Measurements from ENCODE around the gene DNAJC15. TPM values are rescaled to one million over a fixed set of nuclear protein-coding genes. Genes with fewer than 3 reads are reported as not detected.

The DNAJC15 gene
- total and polyA plus RNA-seq, 2 donors (not counting 3 experiments of a cell fraction or from before 2014, with no cell fraction given) = 21.8 to 40.8 TPM

GRCh38 chr13:43132257-43132656, 108.9 kb downstream of the DNAJC15 start:
- Histone ChIP-seq H4K20me1 (replicated peaks; ENCODE audit: control insufficient read depth, extremely low read depth, insufficient read depth, low read length) (no peaks in the 10 kb centered on the region), H3K9ac (replicated peaks; ENCODE audit: extremely low read depth, insufficient read depth, low read length) (no peak overlapping the region), H3K27me3 (ENCODE audit: control insufficient read depth in 2 of 2, insufficient read depth in 2 of 2, low read length in 2 of 2) (peaks cover 0 to 3% of the 10 kb centered on the region in 2 experiments), H3K4me3 (replicated peaks in 1 of 3; ENCODE audit: insufficient read depth in 1 of 3, low read depth in 1 of 3, low read length in 3 of 3) (no peak overlapping the region), H3K9me3 (replicated peaks; ENCODE audit: control insufficient read depth, insufficient read depth, low read length) (no peaks in the 10 kb centered on the region), H3K9me1 (replicated peaks; ENCODE audit: control insufficient read depth, extremely low read depth, insufficient read depth, low read length) (no peaks in the 10 kb centered on the region), H2AFZ (ENCODE audit: low read depth, low read length) (no peak overlapping the region), H3K4me2 (ENCODE audit: insufficient read depth, low read length) (no peak overlapping the region), H3K27ac (ENCODE audit: insufficient read depth, low read depth, low read length) (no peak overlapping the region), H3K79me2 (ENCODE audit: control insufficient read depth, insufficient read depth, low read length) (no peaks in the 10 kb centered on the region), H3K4me1 (ENCODE audit: control insufficient read depth, extremely low read depth, insufficient read depth, low read length) (no peaks in the 10 kb centered on the region), H3K36me3 (ENCODE audit: control insufficient read depth in 2 of 2, extremely low read depth in 1 of 2, insufficient read depth in 2 of 2, low read length in 2 of 2) (no peaks in the 10 kb centered on the region)
- TF ChIP-seq POLR2A (IDR thresholded peaks at IDR 0.05; ENCODE audit: low read depth, low read length) (no peak), GATA2 (IDR thresholded peaks at IDR 0.05; ENCODE audit: insufficient read depth, insufficient read length, low read depth, low read length) (no peak), MYC (IDR thresholded peaks at IDR 0.05; ENCODE audit: low read depth, low read length) (no peak), FOS (IDR thresholded peaks at IDR 0.05; ENCODE audit: borderline replicate concordance, insufficient read depth, low read length) (no peak), JUN (IDR thresholded peaks at IDR 0.05; ENCODE audit: borderline replicate concordance, insufficient read depth, insufficient read length, low read depth) (no peak)
- DNase-seq (ENCODE audit: low read depth, low spot score) (peak; percentile 16), FAIRE-seq (no peak)
- ChIA-PET POLR2A (no interaction called here), CTCF (interaction anchor here (0.8 to 1.8 kb wide), 7 partner anchors 9 to 672 kb away, joined by 3 to 12 read pairs (median 5); no protein-coding TSS in a partner anchor)
- dilution Hi-C loops (cut with MboI; ENCODE audit: extremely low pct_ligation_motif_present, low sequenced_read_pairs) (no loop called here), intact Hi-C loops (cut with micrococcal nuclease) (no loop called here)
- BruUV-seq (replicated peaks) = no TSS peak

GRCh38 chr13:43132911-43133310, 109.5 kb downstream of the DNAJC15 start:
- Histone ChIP-seq H3K4me1 (ENCODE audit: control insufficient read depth, extremely low read depth, insufficient read depth, low read length) (no peaks in the 10 kb centered on the region), H3K79me2 (ENCODE audit: control insufficient read depth, insufficient read depth, low read length) (no peaks in the 10 kb centered on the region), H3K4me3 (replicated peaks in 1 of 3; ENCODE audit: insufficient read depth in 1 of 3, low read depth in 1 of 3, low read length in 3 of 3) (no peak overlapping the region), H2AFZ (ENCODE audit: low read depth, low read length) (no peak overlapping the region), H4K20me1 (replicated peaks; ENCODE audit: control insufficient read depth, extremely low read depth, insufficient read depth, low read length) (no peaks in the 10 kb centered on the region), H3K27me3 (ENCODE audit: control insufficient read depth in 2 of 2, insufficient read depth in 2 of 2, low read length in 2 of 2) (no peaks in the 10 kb centered on the region), H3K4me2 (ENCODE audit: insufficient read depth, low read length) (no peak overlapping the region), H3K9me1 (replicated peaks; ENCODE audit: control insufficient read depth, extremely low read depth, insufficient read depth, low read length) (no peaks in the 10 kb centered on the region), H3K36me3 (ENCODE audit: control insufficient read depth in 2 of 2, extremely low read depth in 1 of 2, insufficient read depth in 2 of 2, low read length in 2 of 2) (no peaks in the 10 kb centered on the region), H3K27ac (ENCODE audit: insufficient read depth, low read depth, low read length) (no peak overlapping the region), H3K9ac (replicated peaks; ENCODE audit: extremely low read depth, insufficient read depth, low read length) (no peak overlapping the region), H3K9me3 (replicated peaks; ENCODE audit: control insufficient read depth, insufficient read depth, low read length) (no peaks in the 10 kb centered on the region)
- BruUV-seq (replicated peaks) = no TSS peak
- FAIRE-seq (no peak), DNase-seq (ENCODE audit: low read depth, low spot score) (no peak)
- TF ChIP-seq POLR2AphosphoS5 (IDR thresholded peaks at IDR 0.05; ENCODE audit: insufficient read depth, low read depth, low read length) (no peak), CTCF (IDR thresholded peaks at IDR 0.05; ENCODE audit: extremely low read depth in 1 of 2, insufficient read depth in 1 of 2, low read depth in 1 of 2, low read length in 2 of 2) (no peak)
- CTCF ChIA-PET = interaction anchor here (0.8 to 1.8 kb wide), 7 partner anchors 9 to 164 kb away, joined by 3 to 7 read pairs (median 4); no protein-coding TSS in a partner anchor
- intact Hi-C loops (cut with micrococcal nuclease) = no loop called here
- dilution Hi-C loops (cut with MboI; ENCODE audit: extremely low pct_ligation_motif_present, low sequenced_read_pairs) = no loop called here
- POLR2A ChIA-PET = no interaction called here
